ENCODE data around the gene TEX19. TPM values are rescaled to one million over a fixed set of nuclear protein-coding genes. Genes with fewer than 3 reads are reported as not detected.

TEX19 gene
- total and polyA plus RNA-seq, 10 of the 15 experiments (the other 5 are each of a cell fraction or from before 2014, with no cell fraction given), result 0.03 to 0.32 (median 0.13) TPM; not detected in 3

DNA sequence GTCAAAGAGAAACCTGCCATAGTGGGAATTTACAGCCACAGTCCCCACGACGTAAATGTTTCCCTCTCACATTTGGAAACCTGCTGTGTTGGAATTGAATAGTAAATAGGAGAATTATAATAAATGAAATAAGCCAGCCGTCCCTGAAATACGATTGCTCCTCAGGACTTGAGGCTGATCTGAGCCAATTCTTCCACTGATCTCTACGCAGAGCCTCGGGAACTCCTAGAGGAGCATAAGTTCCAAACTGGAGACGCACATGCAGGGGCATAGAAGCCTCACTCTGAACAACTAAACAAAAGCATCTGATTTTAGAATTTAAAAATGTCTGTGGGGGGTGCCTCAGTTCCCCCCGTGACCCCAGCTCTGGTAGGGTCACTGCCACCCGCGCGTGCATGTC lies 10.2 kb upstream of the TEX19 start:
- peaks cover 15% of the 10 kb centered on the region for H3K4me1 ChIP-seq (ENCODE audit: control insufficient read depth, insufficient read depth, low read length)
- H3K9me3 ChIP-seq (replicated peaks; ENCODE audit: control insufficient read depth, insufficient read depth, low read length), result no peaks in the 10 kb centered on the region
- no peaks in the 10 kb centered on the region for H3K79me2 ChIP-seq (ENCODE audit: control insufficient read depth, insufficient read depth, low read length)
- ChIA-PET SMC1A (ENCODE audit: uncharacterized antibody, unreplicated experiment) (interaction anchor here (1.2 to 2.5 kb wide), 2 partner anchors 46 to 52 kb away, joined by 5 to 9 read pairs; no protein-coding TSS in a partner anchor), POLR2A (interaction anchor here (0.6 kb wide), 1 partner anchor 56 kb away, joined by 5 read pairs; no protein-coding TSS in a partner anchor), RAD21 (ENCODE audit: unreplicated experiment) (interaction anchor here (1.2 to 3.3 kb wide), 4 partner anchors 13 to 219 kb away, joined by 3 to 14 read pairs (median 4); no protein-coding TSS in a partner anchor), CTCF (interaction anchor here (0.7 to 3.3 kb wide), 5 partner anchors 11 to 318 kb away, joined by 3 to 15 read pairs (median 4); partner anchors contain the start of gene SECTM1)
- FAIRE-seq, result no peak
- no TSS peak for BruUV-seq (replicated peaks)
- no peaks in the 10 kb centered on the region for H4K20me1 ChIP-seq (ENCODE audit: control insufficient read depth, insufficient read depth)
- no peak overlapping the region for H3K4me2 ChIP-seq (ENCODE audit: control insufficient read depth, insufficient read depth)
- H3K27me3 ChIP-seq (replicated peaks in 1 of 2; ENCODE audit: control insufficient read depth in 2 of 2, insufficient read depth in 2 of 2, low read length in 1 of 2), result no peaks in the 10 kb centered on the region
- no peak overlapping the region for H2AFZ ChIP-seq (ENCODE audit: control insufficient read depth, low read depth, low read length)
- WGBS (ENCODE audit: insufficient coverage, insufficient replicate concordance, low lambda C conversion rate, missing lambda C conversion rate), result 72% methylated on average over 11 of the region's 11 CpGs
- no peak overlapping the region for H3K27ac ChIP-seq (ENCODE audit: control insufficient read depth, insufficient read depth)
- no peak for ATAC-seq
- no peak overlapping the region for H3K9ac ChIP-seq (ENCODE audit: control insufficient read depth, insufficient read depth, low read length)
- DNase-seq (ENCODE audit: low read depth, low spot score), result no peak
- H3K4me3 ChIP-seq, result no peak overlapping the region
- H3K36me3 ChIP-seq (ENCODE audit: control insufficient read depth in 2 of 2, insufficient read depth in 2 of 2, low read length in 1 of 2), result no peaks in the 10 kb centered on the region
- intact Hi-C loops (cut with micrococcal nuclease; ENCODE audit: unreplicated experiment) (no loop called here), in situ Hi-C loops (cut with MboI) (no loop called here)
- TF ChIP-seq, protein P1, sequence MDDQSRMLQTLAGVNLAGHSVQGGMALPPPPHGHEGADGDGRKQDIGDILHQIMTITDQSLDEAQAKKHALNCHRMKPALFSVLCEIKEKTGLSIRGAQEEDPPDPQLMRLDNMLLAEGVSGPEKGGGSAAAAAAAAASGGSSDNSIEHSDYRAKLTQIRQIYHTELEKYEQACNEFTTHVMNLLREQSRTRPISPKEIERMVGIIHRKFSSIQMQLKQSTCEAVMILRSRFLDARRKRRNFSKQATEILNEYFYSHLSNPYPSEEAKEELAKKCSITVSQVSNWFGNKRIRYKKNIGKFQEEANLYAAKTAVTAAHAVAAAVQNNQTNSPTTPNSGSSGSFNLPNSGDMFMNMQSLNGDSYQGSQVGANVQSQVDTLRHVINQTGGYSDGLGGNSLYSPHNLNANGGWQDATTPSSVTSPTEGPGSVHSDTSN (IDR thresholded peaks at IDR 0.05; ENCODE audit: insufficient replicate concordance, low read depth, low read length), result no peak
- TF ChIP-seq, protein P2, sequence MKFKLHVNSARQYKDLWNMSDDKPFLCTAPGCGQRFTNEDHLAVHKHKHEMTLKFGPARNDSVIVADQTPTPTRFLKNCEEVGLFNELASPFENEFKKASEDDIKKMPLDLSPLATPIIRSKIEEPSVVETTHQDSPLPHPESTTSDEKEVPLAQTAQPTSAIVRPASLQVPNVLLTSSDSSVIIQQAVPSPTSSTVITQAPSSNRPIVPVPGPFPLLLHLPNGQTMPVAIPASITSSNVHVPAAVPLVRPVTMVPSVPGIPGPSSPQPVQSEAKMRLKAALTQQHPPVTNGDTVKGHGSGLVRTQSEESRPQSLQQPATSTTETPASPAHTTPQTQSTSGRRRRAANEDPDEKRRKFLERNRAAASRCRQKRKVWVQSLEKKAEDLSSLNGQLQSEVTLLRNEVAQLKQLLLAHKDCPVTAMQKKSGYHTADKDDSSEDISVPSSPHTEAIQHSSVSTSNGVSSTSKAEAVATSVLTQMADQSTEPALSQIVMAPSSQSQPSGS (IDR thresholded peaks at IDR 0.05; ENCODE audit: low read length), result no peak
- no peak for TF ChIP-seq ZNF207 (IDR thresholded peaks at IDR 0.05; ENCODE audit: borderline replicate concordance)
- no peak for TF ChIP-seq NFYB (IDR thresholded peaks at IDR 0.05; ENCODE audit: insufficient read depth, low read depth, low read length)
- no peak for TF ChIP-seq ZNF622 (IDR thresholded peaks at IDR 0.05)
- TF ChIP-seq, protein P3, sequence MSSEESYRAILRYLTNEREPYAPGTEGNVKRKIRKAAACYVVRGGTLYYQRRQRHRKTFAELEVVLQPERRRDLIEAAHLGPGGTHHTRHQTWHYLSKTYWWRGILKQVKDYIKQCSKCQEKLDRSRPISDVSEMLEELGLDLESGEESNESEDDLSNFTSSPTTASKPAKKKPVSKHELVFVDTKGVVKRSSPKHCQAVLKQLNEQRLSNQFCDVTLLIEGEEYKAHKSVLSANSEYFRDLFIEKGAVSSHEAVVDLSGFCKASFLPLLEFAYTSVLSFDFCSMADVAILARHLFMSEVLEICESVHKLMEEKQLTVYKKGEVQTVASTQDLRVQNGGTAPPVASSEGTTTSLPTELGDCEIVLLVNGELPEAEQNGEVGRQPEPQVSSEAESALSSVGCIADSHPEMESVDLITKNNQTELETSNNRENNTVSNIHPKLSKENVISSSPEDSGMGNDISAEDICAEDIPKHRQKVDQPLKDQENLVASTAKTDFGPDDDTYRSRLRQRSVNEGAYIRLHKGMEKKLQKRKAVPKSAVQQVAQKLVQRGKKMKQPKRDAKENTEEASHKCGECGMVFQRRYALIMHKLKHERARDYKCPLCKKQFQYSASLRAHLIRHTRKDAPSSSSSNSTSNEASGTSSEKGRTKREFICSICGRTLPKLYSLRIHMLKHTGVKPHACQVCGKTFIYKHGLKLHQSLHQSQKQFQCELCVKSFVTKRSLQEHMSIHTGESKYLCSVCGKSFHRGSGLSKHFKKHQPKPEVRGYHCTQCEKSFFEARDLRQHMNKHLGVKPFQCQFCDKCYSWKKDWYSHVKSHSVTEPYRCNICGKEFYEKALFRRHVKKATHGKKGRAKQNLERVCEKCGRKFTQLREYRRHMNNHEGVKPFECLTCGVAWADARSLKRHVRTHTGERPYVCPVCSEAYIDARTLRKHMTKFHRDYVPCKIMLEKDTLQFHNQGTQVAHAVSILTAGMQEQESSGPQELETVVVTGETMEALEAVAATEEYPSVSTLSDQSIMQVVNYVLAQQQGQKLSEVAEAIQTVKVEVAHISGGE (CRISPR knock-in tag; IDR thresholded peaks at IDR 0.05), result no peak
- TF ChIP-seq SMAD1 (IDR thresholded peaks at IDR 0.05; ENCODE audit: low read depth, partially characterized antibody), result no peak
- TF ChIP-seq POLR2AphosphoS2 (IDR thresholded peaks at IDR 0.05; ENCODE audit: low read depth, low read length), result no peak
- TF ChIP-seq BMI1 (IDR thresholded peaks at IDR 0.05; ENCODE audit: borderline replicate concordance), result no peak
- TF ChIP-seq, protein P4, sequence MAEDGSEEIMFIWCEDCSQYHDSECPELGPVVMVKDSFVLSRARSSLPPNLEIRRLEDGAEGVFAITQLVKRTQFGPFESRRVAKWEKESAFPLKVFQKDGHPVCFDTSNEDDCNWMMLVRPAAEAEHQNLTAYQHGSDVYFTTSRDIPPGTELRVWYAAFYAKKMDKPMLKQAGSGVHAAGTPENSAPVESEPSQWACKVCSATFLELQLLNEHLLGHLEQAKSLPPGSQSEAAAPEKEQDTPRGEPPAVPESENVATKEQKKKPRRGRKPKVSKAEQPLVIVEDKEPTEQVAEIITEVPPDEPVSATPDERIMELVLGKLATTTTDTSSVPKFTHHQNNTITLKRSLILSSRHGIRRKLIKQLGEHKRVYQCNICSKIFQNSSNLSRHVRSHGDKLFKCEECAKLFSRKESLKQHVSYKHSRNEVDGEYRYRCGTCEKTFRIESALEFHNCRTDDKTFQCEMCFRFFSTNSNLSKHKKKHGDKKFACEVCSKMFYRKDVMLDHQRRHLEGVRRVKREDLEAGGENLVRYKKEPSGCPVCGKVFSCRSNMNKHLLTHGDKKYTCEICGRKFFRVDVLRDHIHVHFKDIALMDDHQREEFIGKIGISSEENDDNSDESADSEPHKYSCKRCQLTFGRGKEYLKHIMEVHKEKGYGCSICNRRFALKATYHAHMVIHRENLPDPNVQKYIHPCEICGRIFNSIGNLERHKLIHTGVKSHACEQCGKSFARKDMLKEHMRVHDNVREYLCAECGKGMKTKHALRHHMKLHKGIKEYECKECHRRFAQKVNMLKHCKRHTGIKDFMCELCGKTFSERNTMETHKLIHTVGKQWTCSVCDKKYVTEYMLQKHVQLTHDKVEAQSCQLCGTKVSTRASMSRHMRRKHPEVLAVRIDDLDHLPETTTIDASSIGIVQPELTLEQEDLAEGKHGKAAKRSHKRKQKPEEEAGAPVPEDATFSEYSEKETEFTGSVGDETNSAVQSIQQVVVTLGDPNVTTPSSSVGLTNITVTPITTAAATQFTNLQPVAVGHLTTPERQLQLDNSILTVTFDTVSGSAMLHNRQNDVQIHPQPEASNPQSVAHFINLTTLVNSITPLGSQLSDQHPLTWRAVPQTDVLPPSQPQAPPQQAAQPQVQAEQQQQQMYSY (CRISPR knock-in tag; IDR thresholded peaks at IDR 0.05), result no peak
- no peak for TF ChIP-seq WRNIP1 (IDR thresholded peaks at IDR 0.05; ENCODE audit: borderline replicate concordance, low read depth, low read length)
- no peak for TF ChIP-seq EZH2 (IDR thresholded peaks at IDR 0.05; ENCODE audit: borderline replicate concordance, control insufficient read depth, low read depth, low read length)
- no peak for TF ChIP-seq ATF7 (IDR thresholded peaks at IDR 0.05; ENCODE audit: low read depth)
- no peak for TF ChIP-seq BHLHE40 (IDR thresholded peaks at IDR 0.05; ENCODE audit: borderline replicate concordance in 1 of 2, low read depth in 2 of 2, low read length in 1 of 2)
